SK-N-SH treated with all-trans-retinoic acid at 6 μM for 48 hours (cell line): Measurements from ENCODE around the gene ARHGAP26.
A peak's percentile ranks its signal among the peaks of the same experiment; 100 is the strongest.

Experiments used
- ATAC-seq: fragments of 200-7000 bp; cut with Tn5 transposase; 3 replicates; pipeline ENCODE4 v1.9.1; 2020; ENCODE audit warnings: mild to moderate bottlenecking, moderate library complexity
- ARNTL ChIP-seq: fragments of 450-650 bp; formaldehyde crosslinking; IDR thresholded peaks from 2 replicates; pipeline ENCODE4 v1.5.0; 2020; ENCODE audit warnings: low read depth, mild to moderate bottlenecking, moderate library complexity, borderline replicate concordance
- CSDC2 ChIP-seq: fragments of 250-450 bp; sonication (Bioruptor Pico); IDR thresholded peaks from 2 replicates; pipeline ENCODE4 v1.5.0; 2020; ENCODE audit warnings: mild to moderate bottlenecking, moderate library complexity
- ESRRG ChIP-seq: fragments of 250-450 bp; sonication (Bioruptor Pico); IDR thresholded peaks from 2 replicates; pipeline ENCODE4 v1.6.1; 2021; ENCODE audit warnings: mild to moderate bottlenecking
- GLIS3 ChIP-seq: fragments of 250-450 bp; sonication (Bioruptor Pico); IDR thresholded peaks from 2 replicates; pipeline ENCODE4 v1.5.0; 2020; ENCODE audit warnings: mild to moderate bottlenecking, moderate library complexity
- ISL1 ChIP-seq: fragments of 250-450 bp; sonication (Bioruptor Pico); IDR thresholded peaks from 2 replicates; pipeline ENCODE4 v2.1.2; 2022; ENCODE audit warnings: mild to moderate bottlenecking, moderate library complexity
- OSR1 ChIP-seq: fragments of 250-450 bp; sonication (Bioruptor Pico); IDR thresholded peaks from 2 replicates; pipeline ENCODE4 v1.8.0; 2022; ENCODE audit warnings: moderate library complexity, mild to moderate bottlenecking, inconsistent platforms
- PPARA ChIP-seq: fragments of 250-450 bp; sonication (Bioruptor Pico); IDR thresholded peaks from 2 replicates; pipeline ENCODE4 v1.5.0; 2020; ENCODE audit warnings: mild to moderate bottlenecking, borderline replicate concordance
- RARB ChIP-seq: fragments of 250-450 bp; sonication (Bioruptor Pico); IDR thresholded peaks from 2 replicates; pipeline ENCODE4 v1.8.0; 2021; ENCODE audit warnings: mild to moderate bottlenecking, moderate library complexity
- TOX ChIP-seq: fragments of 250-450 bp; sonication (Bioruptor Pico); IDR thresholded peaks from 2 replicates; pipeline ENCODE4 v1.8.0; 2021; ENCODE audit warnings: mild to moderate bottlenecking, moderate library complexity, borderline replicate concordance
- ZC3H10 ChIP-seq: fragments of 250-450 bp; sonication (Bioruptor Pico); IDR thresholded peaks from 2 replicates; pipeline ENCODE4 v1.5.1; 2021; ENCODE audit warnings: mild to moderate bottlenecking, moderate library complexity
- ZFP3 ChIP-seq: fragments of 250-450 bp; sonication (Bioruptor Pico); IDR thresholded peaks from 2 replicates; pipeline ENCODE4 v1.5.0; 2020; ENCODE audit warnings: mild to moderate bottlenecking, moderate library complexity
- ZFP30 ChIP-seq: fragments of 450-650 bp; formaldehyde crosslinking; IDR thresholded peaks from 2 replicates; pipeline ENCODE4 v1.5.0; 2022; ENCODE audit warnings: mild to moderate bottlenecking, moderate library complexity
- ZNF565 ChIP-seq: fragments of 450-650 bp; formaldehyde crosslinking; conservative IDR thresholded peaks from 2 replicates; pipeline ENCODE4 v1.5.0; 2020; ENCODE audit warnings: low read depth, mild to moderate bottlenecking, moderate library complexity
- ZNF70 ChIP-seq: fragments of 450-650 bp; formaldehyde crosslinking; IDR thresholded peaks from 2 replicates; pipeline ENCODE4 v1.5.0; 2020; ENCODE audit warnings: mild to moderate bottlenecking, moderate library complexity
- ZNF8 ChIP-seq: fragments of 450-650 bp; formaldehyde crosslinking; IDR thresholded peaks from 2 replicates; pipeline ENCODE4 v1.5.0; 2020; ENCODE audit warnings: mild to moderate bottlenecking, moderate library complexity
- TF ChIP-seq, protein P1 (sequence below): fragments of 250-450 bp; sonication (Bioruptor Pico); IDR thresholded peaks from 2 replicates; pipeline ENCODE4 v1.5.0; 2020; ENCODE audit warnings: mild to moderate bottlenecking, moderate library complexity
- TF ChIP-seq, protein P2 (sequence below): fragments of 250-450 bp; sonication (Bioruptor Pico); IDR thresholded peaks from 2 replicates; pipeline ENCODE4 v1.8.0; 2021; ENCODE audit warnings: low read depth, mild to moderate bottlenecking, moderate library complexity, borderline replicate concordance
- TF ChIP-seq, protein P3 (sequence below): fragments of 250-450 bp; sonication (Bioruptor Pico); IDR thresholded peaks from 2 replicates; pipeline ENCODE4 v1.8.0; 2020; ENCODE audit warnings: mild to moderate bottlenecking, moderate library complexity, borderline replicate concordance

Gene ARHGAP26

DNA sequence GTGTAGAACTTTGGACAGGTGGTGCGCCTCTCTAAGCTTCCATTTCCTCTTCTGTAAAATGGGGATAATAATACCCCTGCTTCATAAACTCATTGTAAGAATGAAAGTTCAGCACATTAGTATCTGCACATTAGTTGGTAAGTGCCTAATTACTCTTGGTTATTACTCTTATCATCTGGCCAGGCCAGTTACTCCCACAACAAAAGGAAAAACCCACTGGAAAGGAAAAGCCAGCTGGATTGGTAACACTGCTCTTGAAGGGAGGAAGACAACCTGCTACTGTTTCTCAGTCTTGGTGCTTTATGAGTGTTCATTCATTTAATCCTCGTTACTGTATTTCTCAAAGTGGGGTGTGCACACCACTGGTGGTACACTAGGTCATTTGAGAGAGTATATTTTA is 251.4 kb downstream of the ARHGAP26 start:
- TF ChIP-seq, protein P1, sequence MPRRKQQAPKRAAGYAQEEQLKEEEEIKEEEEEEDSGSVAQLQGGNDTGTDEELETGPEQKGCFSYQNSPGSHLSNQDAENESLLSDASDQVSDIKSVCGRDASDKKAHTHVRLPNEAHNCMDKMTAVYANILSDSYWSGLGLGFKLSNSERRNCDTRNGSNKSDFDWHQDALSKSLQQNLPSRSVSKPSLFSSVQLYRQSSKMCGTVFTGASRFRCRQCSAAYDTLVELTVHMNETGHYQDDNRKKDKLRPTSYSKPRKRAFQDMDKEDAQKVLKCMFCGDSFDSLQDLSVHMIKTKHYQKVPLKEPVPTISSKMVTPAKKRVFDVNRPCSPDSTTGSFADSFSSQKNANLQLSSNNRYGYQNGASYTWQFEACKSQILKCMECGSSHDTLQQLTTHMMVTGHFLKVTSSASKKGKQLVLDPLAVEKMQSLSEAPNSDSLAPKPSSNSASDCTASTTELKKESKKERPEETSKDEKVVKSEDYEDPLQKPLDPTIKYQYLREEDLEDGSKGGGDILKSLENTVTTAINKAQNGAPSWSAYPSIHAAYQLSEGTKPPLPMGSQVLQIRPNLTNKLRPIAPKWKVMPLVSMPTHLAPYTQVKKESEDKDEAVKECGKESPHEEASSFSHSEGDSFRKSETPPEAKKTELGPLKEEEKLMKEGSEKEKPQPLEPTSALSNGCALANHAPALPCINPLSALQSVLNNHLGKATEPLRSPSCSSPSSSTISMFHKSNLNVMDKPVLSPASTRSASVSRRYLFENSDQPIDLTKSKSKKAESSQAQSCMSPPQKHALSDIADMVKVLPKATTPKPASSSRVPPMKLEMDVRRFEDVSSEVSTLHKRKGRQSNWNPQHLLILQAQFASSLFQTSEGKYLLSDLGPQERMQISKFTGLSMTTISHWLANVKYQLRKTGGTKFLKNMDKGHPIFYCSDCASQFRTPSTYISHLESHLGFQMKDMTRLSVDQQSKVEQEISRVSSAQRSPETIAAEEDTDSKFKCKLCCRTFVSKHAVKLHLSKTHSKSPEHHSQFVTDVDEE (CRISPR knock-in tag), result no peak
- TF ChIP-seq ZNF8 (CRISPR knock-in tag) (no peak), TOX (CRISPR knock-in tag) (no peak), ZNF565 (no peak), GLIS3 (CRISPR knock-in tag) (no peak), ZC3H10 (CRISPR knock-in tag) (no peak), ZFP3 (CRISPR knock-in tag) (no peak), ESRRG (CRISPR knock-in tag) (no peak), PPARA (CRISPR knock-in tag) (no peak)
- TF ChIP-seq, protein P2, sequence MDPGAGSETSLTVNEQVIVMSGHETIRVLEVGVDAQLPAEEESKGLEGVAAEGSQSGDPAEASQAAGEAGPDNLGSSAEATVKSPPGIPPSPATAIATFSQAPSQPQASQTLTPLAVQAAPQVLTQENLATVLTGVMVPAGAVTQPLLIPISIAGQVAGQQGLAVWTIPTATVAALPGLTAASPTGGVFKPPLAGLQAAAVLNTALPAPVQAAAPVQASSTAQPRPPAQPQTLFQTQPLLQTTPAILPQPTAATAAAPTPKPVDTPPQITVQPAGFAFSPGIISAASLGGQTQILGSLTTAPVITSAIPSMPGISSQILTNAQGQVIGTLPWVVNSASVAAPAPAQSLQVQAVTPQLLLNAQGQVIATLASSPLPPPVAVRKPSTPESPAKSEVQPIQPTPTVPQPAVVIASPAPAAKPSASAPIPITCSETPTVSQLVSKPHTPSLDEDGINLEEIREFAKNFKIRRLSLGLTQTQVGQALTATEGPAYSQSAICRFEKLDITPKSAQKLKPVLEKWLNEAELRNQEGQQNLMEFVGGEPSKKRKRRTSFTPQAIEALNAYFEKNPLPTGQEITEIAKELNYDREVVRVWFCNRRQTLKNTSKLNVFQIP (CRISPR knock-in tag), result no peak
- no peak for ATAC-seq

DNA sequence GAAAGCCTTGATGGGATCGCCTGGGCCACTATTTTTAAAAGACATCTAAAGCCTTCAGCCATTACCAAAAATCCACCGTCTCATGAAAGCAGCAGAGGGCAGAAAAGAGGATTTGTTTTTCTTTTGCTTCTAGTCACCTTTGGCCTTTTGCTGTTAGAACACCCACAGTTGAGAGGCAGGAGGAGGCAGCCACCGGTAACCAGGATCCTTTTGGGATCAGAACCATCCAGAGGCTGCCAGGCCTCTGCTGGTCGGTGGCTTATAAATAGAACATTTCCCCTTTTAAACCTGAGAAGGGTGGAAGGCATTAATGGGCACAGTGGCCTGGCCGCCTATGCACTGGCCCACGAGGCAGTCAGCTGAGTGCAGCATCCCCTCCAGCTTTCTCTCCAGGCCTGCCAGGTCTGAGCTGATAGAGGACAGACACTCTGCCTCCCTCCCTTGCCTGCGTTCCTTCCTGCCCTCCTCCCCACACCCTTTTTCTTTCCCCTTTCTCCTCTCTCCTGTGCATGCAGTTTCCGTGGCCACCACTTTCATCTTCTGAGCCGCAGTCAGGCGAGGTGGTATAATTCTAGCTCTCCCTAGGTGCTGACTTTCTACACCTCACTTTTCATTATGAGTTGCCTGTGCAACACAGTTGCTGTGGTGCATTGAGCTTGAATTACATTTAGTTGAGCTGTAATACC is 253.4 kb downstream of the ARHGAP26 start:
- TF ChIP-seq ARNTL (CRISPR knock-in tag) (no peak), ZNF565 (no peak), ESRRG (CRISPR knock-in tag) (no peak), ZFP30 (no peak), ISL1 (CRISPR knock-in tag) (no peak), OSR1 (CRISPR knock-in tag) (no peak), ZNF70 (CRISPR knock-in tag) (no peak), ZC3H10 (CRISPR knock-in tag) (no peak), ZFP3 (CRISPR knock-in tag) (no peak), CSDC2 (CRISPR knock-in tag) (no peak), RARB (CRISPR knock-in tag) (no peak)
- TF ChIP-seq, protein P2 (CRISPR knock-in tag), result no peak
- TF ChIP-seq, protein P3, sequence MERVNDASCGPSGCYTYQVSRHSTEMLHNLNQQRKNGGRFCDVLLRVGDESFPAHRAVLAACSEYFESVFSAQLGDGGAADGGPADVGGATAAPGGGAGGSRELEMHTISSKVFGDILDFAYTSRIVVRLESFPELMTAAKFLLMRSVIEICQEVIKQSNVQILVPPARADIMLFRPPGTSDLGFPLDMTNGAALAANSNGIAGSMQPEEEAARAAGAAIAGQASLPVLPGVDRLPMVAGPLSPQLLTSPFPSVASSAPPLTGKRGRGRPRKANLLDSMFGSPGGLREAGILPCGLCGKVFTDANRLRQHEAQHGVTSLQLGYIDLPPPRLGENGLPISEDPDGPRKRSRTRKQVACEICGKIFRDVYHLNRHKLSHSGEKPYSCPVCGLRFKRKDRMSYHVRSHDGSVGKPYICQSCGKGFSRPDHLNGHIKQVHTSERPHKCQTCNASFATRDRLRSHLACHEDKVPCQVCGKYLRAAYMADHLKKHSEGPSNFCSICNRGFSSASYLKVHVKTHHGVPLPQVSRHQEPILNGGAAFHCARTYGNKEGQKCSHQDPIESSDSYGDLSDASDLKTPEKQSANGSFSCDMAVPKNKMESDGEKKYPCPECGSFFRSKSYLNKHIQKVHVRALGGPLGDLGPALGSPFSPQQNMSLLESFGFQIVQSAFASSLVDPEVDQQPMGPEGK (CRISPR knock-in tag), result no peak
- TF ChIP-seq, protein P1 (CRISPR knock-in tag), result no peak

More for the DNA sequence above, 253.4 kb downstream of the ARHGAP26 start:
- peak; percentile 74 for ATAC-seq
